ENCODE measurements around the gene KNOP1.

Gene KNOP1

DNA sequence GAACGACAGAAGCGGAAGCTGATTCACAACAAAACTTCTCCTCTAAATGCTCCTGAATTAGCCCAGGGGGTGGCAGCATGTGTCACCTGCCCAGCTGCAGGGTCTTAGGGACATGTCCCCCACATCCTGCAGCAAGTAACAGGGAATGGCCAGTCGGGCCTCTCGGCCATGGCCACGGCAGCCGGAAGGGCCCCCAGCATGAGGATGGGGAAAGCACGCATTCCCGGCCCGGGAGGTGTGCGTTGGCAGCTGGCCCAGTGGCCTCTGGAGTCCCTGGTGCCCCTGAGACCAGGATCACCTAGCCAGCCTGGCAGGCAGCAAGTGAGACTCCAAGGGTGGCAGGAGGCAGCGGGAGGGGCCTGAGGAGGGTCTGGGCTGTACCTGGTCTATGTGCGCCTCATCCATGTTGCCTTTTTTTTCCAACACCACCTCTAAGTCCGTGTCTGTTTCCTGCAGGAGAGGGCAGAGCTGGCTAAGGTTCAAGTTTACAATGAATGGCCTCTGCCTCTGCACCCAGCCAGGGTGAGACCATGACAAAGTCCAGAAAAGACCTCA is 7.0 kb downstream of the KNOP1 start:
- no peak for TF ChIP-seq ESRRG (CRISPR knock-in tag; IDR thresholded peaks at IDR 0.05)
- no peak for TF ChIP-seq TCF4 (CRISPR knock-in tag; IDR thresholded peaks at IDR 0.05; ENCODE audit: borderline replicate concordance)
- TF ChIP-seq GLIS3 (CRISPR knock-in tag; IDR thresholded peaks at IDR 0.05), result no peak
- TF ChIP-seq CSRNP3 (CRISPR knock-in tag; IDR thresholded peaks at IDR 0.05), result no peak
- TF ChIP-seq, protein P1, sequence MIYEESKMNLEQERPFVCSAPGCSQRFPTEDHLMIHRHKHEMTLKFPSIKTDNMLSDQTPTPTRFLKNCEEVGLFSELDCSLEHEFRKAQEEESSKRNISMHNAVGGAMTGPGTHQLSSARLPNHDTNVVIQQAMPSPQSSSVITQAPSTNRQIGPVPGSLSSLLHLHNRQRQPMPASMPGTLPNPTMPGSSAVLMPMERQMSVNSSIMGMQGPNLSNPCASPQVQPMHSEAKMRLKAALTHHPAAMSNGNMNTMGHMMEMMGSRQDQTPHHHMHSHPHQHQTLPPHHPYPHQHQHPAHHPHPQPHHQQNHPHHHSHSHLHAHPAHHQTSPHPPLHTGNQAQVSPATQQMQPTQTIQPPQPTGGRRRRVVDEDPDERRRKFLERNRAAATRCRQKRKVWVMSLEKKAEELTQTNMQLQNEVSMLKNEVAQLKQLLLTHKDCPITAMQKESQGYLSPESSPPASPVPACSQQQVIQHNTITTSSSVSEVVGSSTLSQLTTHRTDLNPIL (CRISPR knock-in tag; IDR thresholded peaks at IDR 0.05; ENCODE audit: low read depth), result no peak
- ATAC-seq, result no peak

DNA sequence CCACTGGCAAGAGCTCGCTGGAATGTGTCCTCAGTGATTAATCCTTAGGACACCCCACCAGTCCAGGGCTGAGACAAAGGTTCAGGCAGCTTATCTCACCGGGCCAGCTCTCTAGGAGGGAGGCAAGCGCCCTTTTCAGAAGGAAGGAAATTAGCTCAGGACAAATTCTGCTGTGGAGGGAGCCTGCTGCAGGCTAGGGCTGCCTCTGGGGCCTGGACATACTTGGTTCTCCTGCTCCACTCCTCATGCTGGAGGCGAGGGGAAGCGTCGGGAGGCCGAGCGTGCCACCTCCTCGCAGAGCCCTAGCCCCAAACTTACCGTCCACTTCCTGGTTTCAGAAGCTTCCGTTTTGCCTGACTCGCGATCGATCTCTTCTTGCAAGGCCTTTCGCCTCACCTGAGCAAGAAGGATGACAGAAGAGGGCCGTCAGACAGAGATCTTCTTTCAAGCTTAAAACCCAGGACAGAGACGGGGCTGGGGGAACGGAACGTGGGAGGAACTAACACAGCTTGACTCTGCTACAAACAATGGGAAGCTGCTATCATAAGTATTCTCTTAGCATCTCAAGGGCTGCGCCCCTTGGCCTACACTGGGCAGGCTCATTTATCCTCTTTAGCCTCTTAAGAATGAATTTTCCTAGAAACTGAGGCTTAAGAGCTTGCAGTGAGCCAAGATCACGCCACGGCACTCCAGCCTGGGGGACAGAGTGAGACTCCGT is 7.7 kb downstream of the KNOP1 start:
- no peak for ATAC-seq
- TF ChIP-seq TCF4 (CRISPR knock-in tag; IDR thresholded peaks at IDR 0.05; ENCODE audit: borderline replicate concordance), result no peak
- no peak for TF ChIP-seq BACH2 (CRISPR knock-in tag; IDR thresholded peaks at IDR 0.05; ENCODE audit: borderline replicate concordance)
- no peak for TF ChIP-seq ZFP3 (CRISPR knock-in tag; IDR thresholded peaks at IDR 0.05)
- no peak for TF ChIP-seq PATZ1 (CRISPR knock-in tag; IDR thresholded peaks at IDR 0.05; ENCODE audit: borderline replicate concordance)
- TF ChIP-seq ZNF70 (CRISPR knock-in tag; IDR thresholded peaks at IDR 0.05), result no peak
- no peak for TF ChIP-seq ZC3H10 (CRISPR knock-in tag; IDR thresholded peaks at IDR 0.05)
- no peak for TF ChIP-seq CSDC2 (CRISPR knock-in tag; IDR thresholded peaks at IDR 0.05)
- TF ChIP-seq, protein P2, sequence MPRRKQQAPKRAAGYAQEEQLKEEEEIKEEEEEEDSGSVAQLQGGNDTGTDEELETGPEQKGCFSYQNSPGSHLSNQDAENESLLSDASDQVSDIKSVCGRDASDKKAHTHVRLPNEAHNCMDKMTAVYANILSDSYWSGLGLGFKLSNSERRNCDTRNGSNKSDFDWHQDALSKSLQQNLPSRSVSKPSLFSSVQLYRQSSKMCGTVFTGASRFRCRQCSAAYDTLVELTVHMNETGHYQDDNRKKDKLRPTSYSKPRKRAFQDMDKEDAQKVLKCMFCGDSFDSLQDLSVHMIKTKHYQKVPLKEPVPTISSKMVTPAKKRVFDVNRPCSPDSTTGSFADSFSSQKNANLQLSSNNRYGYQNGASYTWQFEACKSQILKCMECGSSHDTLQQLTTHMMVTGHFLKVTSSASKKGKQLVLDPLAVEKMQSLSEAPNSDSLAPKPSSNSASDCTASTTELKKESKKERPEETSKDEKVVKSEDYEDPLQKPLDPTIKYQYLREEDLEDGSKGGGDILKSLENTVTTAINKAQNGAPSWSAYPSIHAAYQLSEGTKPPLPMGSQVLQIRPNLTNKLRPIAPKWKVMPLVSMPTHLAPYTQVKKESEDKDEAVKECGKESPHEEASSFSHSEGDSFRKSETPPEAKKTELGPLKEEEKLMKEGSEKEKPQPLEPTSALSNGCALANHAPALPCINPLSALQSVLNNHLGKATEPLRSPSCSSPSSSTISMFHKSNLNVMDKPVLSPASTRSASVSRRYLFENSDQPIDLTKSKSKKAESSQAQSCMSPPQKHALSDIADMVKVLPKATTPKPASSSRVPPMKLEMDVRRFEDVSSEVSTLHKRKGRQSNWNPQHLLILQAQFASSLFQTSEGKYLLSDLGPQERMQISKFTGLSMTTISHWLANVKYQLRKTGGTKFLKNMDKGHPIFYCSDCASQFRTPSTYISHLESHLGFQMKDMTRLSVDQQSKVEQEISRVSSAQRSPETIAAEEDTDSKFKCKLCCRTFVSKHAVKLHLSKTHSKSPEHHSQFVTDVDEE (CRISPR knock-in tag; IDR thresholded peaks at IDR 0.05), result no peak
- TF ChIP-seq GLIS3 (CRISPR knock-in tag; IDR thresholded peaks at IDR 0.05), result no peak
- no peak for TF ChIP-seq ARNTL (CRISPR knock-in tag; IDR thresholded peaks at IDR 0.05; ENCODE audit: borderline replicate concordance, low read depth)
- TF ChIP-seq SNAI2 (CRISPR knock-in tag; IDR thresholded peaks at IDR 0.05), result no peak
- TF ChIP-seq, protein P3, sequence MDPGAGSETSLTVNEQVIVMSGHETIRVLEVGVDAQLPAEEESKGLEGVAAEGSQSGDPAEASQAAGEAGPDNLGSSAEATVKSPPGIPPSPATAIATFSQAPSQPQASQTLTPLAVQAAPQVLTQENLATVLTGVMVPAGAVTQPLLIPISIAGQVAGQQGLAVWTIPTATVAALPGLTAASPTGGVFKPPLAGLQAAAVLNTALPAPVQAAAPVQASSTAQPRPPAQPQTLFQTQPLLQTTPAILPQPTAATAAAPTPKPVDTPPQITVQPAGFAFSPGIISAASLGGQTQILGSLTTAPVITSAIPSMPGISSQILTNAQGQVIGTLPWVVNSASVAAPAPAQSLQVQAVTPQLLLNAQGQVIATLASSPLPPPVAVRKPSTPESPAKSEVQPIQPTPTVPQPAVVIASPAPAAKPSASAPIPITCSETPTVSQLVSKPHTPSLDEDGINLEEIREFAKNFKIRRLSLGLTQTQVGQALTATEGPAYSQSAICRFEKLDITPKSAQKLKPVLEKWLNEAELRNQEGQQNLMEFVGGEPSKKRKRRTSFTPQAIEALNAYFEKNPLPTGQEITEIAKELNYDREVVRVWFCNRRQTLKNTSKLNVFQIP (CRISPR knock-in tag; IDR thresholded peaks at IDR 0.05; ENCODE audit: borderline replicate concordance, low read depth), result no peak
- TF ChIP-seq OSR1 (CRISPR knock-in tag; IDR thresholded peaks at IDR 0.05), result no peak
- TF ChIP-seq ESRRG (CRISPR knock-in tag; IDR thresholded peaks at IDR 0.05), result no peak
- no peak for TF ChIP-seq PPARA (CRISPR knock-in tag; IDR thresholded peaks at IDR 0.05; ENCODE audit: borderline replicate concordance)
- TF ChIP-seq CSRNP3 (CRISPR knock-in tag; IDR thresholded peaks at IDR 0.05), result no peak
- no peak for TF ChIP-seq RARB (CRISPR knock-in tag; IDR thresholded peaks at IDR 0.05)

All from SK-N-SH treated with all-trans-retinoic acid at 6 μM for 48 hours (cell line).